Frontal cortex (tissue), 4 donors: ENCODE data around the gene CCDC15. TPM values are rescaled to one million over a fixed set of nuclear protein-coding genes. Genes with fewer than 3 reads are reported as not detected.
"Not testable (repeated sequence)": the region's sequence is repeated elsewhere in the genome, so short reads cannot be mapped to it uniquely, and the experiment has no call there.

Source experiments
- DNase-seq, 2 donors: peaks; one replicate each; pipeline ENCODE4 v3.0.0; 2012; ENCODE audit warnings: low spot score in 2 of 2
- FAIRE-seq: peaks from 2 replicates; lab custom pipeline; 2012; peaks lifted over from hg19 to GRCh38; lab: Jason Lieb, UNC
- total RNA-seq: library from RNA; depleted of rRNA; stranded (reverse); fragments of >200 nt; gene quantifications from one replicate; pipeline ENCODE4 v1.2.3, GENCODE V29; 2014
- donor health status: control.
- donor health status: control.
- donor health status: control.

CCDC15 gene
- total RNA-seq, 1 donor from 2014 or later = 3.7 TPM

DNA sequence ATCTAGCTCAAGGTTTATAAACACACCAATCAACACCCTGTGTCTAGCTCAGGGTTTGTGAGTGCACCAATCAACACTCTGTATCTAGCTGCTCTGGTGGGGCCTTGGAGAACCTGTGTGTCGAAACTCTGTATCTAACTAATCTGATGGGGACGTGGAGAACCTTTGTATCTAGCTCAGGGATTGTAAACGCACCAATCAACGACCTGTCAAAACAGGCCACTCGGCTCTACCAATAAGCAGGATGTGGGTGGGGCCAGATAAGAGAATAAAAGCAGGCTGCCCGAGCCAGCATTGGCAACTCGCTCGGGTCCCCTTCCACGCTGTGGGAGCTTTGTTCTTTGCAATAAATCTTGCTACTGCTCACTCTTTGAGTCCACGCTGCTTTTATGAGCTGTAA is 136.1 kb downstream of the CCDC15 start:
- FAIRE-seq, DNase-seq: not testable (repeated sequence)

DNA sequence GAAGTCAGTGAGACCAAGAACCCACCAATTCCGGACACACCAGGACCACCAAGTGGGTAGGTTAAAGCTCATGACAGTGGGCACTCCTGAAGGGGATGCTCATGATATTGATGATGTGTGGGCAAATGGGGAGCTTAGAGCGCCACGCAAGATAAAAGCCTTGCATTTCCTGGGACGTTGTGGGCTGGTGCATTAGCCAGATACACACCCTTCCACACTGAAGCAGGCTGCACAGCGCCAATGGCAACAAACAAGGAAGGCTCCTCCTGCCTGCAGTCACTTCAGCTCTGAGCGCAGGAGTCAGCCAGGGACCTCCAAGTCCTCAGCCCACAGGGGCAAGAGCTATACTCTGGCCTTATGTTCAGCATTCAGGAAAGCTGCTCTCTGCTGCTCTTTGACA is 136.8 kb downstream of the CCDC15 start:
- FAIRE-seq (no peak), DNase-seq (no peak)

Other genes with a start within 250 kb of the CCDC15 start
- gene NRGN, start 214.3 kb upstream of the CCDC15 start, total RNA-seq = 2.9 TPM
- not detected for gene VSIG2, start 201.9 kb upstream of the CCDC15 start, total RNA-seq
- gene ESAM, start 191.9 kb upstream of the CCDC15 start, total RNA-seq = 3.7 TPM
- gene MSANTD2, start 153.8 kb upstream of the CCDC15 start, total RNA-seq = 22.4 TPM
- gene ROBO3, start 88.8 kb upstream of the CCDC15 start, total RNA-seq = 10.2 TPM
- 1.6 TPM for gene ROBO4, start 56.3 kb upstream of the CCDC15 start, total RNA-seq
- gene HEPN1, start 35.0 kb upstream of the CCDC15 start, total RNA-seq = not detected
- gene HEPACAM, start 18.2 kb upstream of the CCDC15 start, total RNA-seq = 6.9 TPM
- gene SLC37A2, start 109.1 kb downstream of the CCDC15 start, total RNA-seq = 1.2 TPM
- 18.8 TPM for gene TMEM218, start 157.4 kb downstream of the CCDC15 start, total RNA-seq
- gene PKNOX2, start 210.5 kb downstream of the CCDC15 start, total RNA-seq = 4.9 TPM